Loucy (cell line): ENCODE data around the gene PARP3.

Experiments used
- CTCF ChIP-seq: fragments of 200-600 bp; sonication (generic); conservative IDR thresholded peaks from 2 replicates; pipeline ENCODE4 v1.5.1; 2014; ENCODE audit warnings: mild to moderate bottlenecking, antibody characterized with exemption, low read length
- EZH2phosphoT487 ChIP-seq: fragments of 200-600 bp; IDR thresholded peaks from 2 replicates; pipeline ENCODE4 v1.6.1; 2018; ENCODE audit warnings: antibody characterized with exemption, mild to moderate bottlenecking, moderate library complexity, borderline replicate concordance

DNA sequence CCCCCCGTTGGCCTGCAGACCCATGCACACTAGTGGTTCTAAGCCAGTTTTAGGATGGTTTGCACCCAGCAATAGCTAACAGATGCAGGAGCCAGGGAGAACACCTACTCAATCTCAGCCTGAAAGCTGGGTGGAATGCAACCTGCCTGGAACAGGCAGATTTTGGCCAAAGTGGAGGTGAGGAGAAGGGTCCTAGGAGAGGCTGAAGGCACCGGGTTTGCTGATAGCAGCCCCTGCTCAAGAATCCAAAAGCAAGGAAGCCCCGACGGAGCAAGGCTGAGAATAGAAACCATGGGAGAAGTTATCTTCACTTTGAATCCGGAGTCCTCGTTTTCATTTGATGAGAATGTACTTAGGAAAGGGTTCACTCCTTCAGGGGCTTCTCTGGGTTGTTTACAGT, 10.4 kb upstream of the PARP3 start:
- TF ChIP-seq CTCF = no peak
- no peak for TF ChIP-seq EZH2phosphoT487
